HepG2 (cell line): Measurements from ENCODE around the gene METAP1D. TPM values are rescaled to one million over a fixed set of nuclear protein-coding genes. Genes with fewer than 3 reads are reported as not detected.

ENCODE experiments used
- BHLHE40 ChIP-seq: IDR thresholded peaks from 2 replicates; pipeline ENCODE4 v1.6.1; 2011; ENCODE audit warnings: low read length, improper control_type of control experiment
- HNF4G ChIP-seq, 2 experiments: sonication (generic) in 1 of 2; formaldehyde crosslinking in 1 of 2; IDR thresholded peaks; 2 replicates each; pipeline versions ENCODE4 v1.4.0 to v1.6.1; 2011 to 2020; ENCODE audit warnings: borderline replicate concordance in 2 of 2, low read depth in 2 of 2, mild to moderate bottlenecking in 2 of 2, low read length in 1 of 2, missing genetic modification reagents in 1 of 2, moderate library complexity in 1 of 2
- HOXD1 ChIP-seq: sonication (generic); formaldehyde crosslinking; IDR thresholded peaks from 2 replicates; pipeline ENCODE4 v1.5.0; 2020; ENCODE audit warnings: missing genetic modification reagents
- MXI1 ChIP-seq: IDR thresholded peaks from 3 replicates; pipeline ENCODE4 v1.6.1; 2012; ENCODE audit warnings: low read depth, low read length, inconsistent platforms, borderline replicate concordance
- NFIB ChIP-seq: sonication (generic); formaldehyde crosslinking; IDR thresholded peaks from 2 replicates; pipeline ENCODE4 v1.9.0; 2021; ENCODE audit warnings: missing genetic modification reagents, mild to moderate bottlenecking, borderline replicate concordance
- TBX2 ChIP-seq: sonication (generic); formaldehyde crosslinking; IDR thresholded peaks from 2 replicates; pipeline ENCODE4 v1.5.0; 2020; ENCODE audit warnings: missing genetic modification reagents, mild to moderate bottlenecking, borderline replicate concordance
- ZBTB25 ChIP-seq: IDR thresholded peaks from 2 replicates; pipeline ENCODE4 v1.6.1; 2018; ENCODE audit warnings: missing genetic modification reagents
- ZFP91 ChIP-seq: sonication (generic); formaldehyde crosslinking; IDR thresholded peaks from 2 replicates; pipeline ENCODE4 v1.9.0; 2022; ENCODE audit warnings: missing genetic modification reagents, mild to moderate bottlenecking, borderline replicate concordance
- ZNF10 ChIP-seq: sonication (generic); formaldehyde crosslinking; IDR thresholded peaks from 2 replicates; pipeline ENCODE4 v1.4.0; 2020; ENCODE audit warnings: mild to moderate bottlenecking, low read depth, missing genetic modification reagents, borderline replicate concordance
- ZNF547 ChIP-seq: sonication (generic); formaldehyde crosslinking; IDR thresholded peaks from 2 replicates; pipeline ENCODE4 v1.5.1; 2020; ENCODE audit warnings: mild to moderate bottlenecking, missing genetic modification reagents
- ZNF878 ChIP-seq: sonication (generic); formaldehyde crosslinking; IDR thresholded peaks from 2 replicates; pipeline ENCODE4 v1.8.1; 2023; ENCODE audit warnings: mild to moderate bottlenecking, missing genetic modification reagents, moderate library complexity
- polyA plus RNA-seq, 8 experiments: library from polyadenylated mRNA; depleted of rRNA in 3 of 8; stranded (reverse) in 7 of 8; unstranded in 1 of 8; fragments of >200 nt; fragmentation: Illumina TruSeq in 4 of 8; extraction: Trizol in 4 of 8; gene quantifications; 2 replicates each; pipeline versions ENCODE4 v1.2.1 to v1.2.3, GENCODE V29; 2011 to 2016; ENCODE audit warnings: low read depth in 4 of 8, missing spikeins in 1 of 8, mixed read lengths in 1 of 8; ENCODE audit not compliant: insufficient read depth in 1 of 8
- total RNA-seq, 5 experiments: library from RNA; depleted of rRNA; stranded (reverse); fragments of >200 nt; fragmentation: Illumina TruSeq; extraction: Trizol; gene quantifications; 2 replicates each; pipeline ENCODE4 v1.2.3, GENCODE V29; 2016; ENCODE audit warnings: low read depth in 1 of 5
- TF ChIP-seq, protein P1 (sequence below), 2 experiments: fragments of 450-650 bp in 1 of 2; sonication (generic) in 1 of 2; formaldehyde crosslinking in 1 of 2; IDR thresholded peaks; 2 replicates each; pipeline versions ENCODE4 v1.6.1 to v1.8.0; 2016 to 2022; ENCODE audit warnings: antibody characterized with exemption in 1 of 2, mild to moderate bottlenecking in 1 of 2, missing genetic modification reagents in 1 of 2
- TF ChIP-seq, protein P2 (sequence below): IDR thresholded peaks from 2 replicates; pipeline ENCODE4 v1.6.1; 2016; ENCODE audit warnings: low read depth, borderline replicate concordance
- TF ChIP-seq, protein P3 (sequence below): IDR thresholded peaks from 2 replicates; pipeline ENCODE4 v1.6.1; 2016; ENCODE audit warnings: mild to moderate bottlenecking, missing biosample characterization, missing genetic modification reagents

Gene METAP1D
- total and polyA plus RNA-seq, 2 of the 13 experiments (the other 11 are each of a cell fraction or from before 2014, with no cell fraction given), result 14.7 to 21.6 TPM

DNA sequence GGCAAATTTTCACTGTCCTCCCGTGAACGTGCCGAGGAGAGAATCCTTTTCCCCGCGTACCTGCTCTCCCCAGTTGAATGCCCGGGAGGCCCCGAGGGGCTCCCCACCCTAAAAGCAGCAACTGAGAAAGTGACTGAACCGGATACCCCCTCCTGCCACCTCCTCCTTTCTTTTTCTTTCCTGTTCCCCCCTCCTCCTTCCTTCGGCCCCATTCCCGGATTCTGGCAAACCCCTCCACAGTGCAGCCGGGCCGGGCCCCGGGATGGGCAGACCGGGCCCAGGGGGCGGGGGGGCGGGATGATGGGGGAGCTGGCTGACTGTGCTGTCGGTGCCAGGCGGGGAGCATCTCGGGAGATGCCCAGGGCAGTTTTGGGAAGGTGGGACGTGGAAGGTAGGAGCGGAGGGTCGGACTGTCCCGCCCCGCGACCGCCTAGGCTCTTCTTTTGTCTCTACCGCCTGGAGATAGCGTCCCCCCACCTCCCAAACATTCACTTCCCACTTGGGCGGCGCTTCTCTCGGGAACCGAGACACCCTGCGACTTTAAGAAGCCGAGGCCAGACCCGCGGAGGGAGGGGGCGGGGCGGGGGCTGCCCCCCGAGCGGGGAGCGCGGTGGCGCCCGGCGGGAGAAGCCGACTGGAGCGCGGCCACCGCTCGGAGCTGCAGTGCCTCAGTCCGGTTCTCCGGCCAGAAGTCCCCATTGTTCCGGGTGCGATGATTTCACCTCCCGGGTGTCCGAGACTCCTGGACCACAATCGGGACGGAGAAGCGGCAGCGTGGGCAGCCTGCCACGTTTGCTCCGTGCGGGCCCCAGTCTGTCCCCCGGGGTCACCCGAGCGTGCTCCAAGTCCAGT lies 94.8 kb downstream of the METAP1D start (continued):
- TF ChIP-seq ZFP91 (CRISPR knock-in tag), result peak; percentile 81
- peak; percentile 59 for TF ChIP-seq TBX2 (CRISPR knock-in tag)
- TF ChIP-seq, protein P1, sequence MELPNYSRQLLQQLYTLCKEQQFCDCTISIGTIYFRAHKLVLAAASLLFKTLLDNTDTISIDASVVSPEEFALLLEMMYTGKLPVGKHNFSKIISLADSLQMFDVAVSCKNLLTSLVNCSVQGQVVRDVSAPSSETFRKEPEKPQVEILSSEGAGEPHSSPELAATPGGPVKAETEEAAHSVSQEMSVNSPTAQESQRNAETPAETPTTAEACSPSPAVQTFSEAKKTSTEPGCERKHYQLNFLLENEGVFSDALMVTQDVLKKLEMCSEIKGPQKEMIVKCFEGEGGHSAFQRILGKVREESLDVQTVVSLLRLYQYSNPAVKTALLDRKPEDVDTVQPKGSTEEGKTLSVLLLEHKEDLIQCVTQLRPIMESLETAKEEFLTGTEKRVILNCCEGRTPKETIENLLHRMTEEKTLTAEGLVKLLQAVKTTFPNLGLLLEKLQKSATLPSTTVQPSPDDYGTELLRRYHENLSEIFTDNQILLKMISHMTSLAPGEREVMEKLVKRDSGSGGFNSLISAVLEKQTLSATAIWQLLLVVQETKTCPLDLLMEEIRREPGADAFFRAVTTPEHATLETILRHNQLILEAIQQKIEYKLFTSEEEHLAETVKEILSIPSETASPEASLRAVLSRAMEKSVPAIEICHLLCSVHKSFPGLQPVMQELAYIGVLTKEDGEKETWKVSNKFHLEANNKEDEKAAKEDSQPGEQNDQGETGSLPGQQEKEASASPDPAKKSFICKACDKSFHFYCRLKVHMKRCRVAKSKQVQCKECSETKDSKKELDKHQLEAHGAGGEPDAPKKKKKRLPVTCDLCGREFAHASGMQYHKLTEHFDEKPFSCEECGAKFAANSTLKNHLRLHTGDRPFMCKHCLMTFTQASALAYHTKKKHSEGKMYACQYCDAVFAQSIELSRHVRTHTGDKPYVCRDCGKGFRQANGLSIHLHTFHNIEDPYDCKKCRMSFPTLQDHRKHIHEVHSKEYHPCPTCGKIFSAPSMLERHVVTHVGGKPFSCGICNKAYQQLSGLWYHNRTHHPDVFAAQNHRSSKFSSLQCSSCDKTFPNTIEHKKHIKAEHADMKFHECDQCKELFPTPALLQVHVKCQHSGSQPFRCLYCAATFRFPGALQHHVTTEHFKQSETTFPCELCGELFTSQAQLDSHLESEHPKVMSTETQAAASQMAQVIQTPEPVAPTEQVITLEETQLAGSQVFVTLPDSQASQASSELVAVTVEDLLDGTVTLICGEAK (IDR thresholded peaks at IDR 0.05), result no peak
- TF ChIP-seq, protein P1 (CRISPR knock-in tag; IDR thresholded peaks at IDR 0.05), result 0 out of 2 replicates have a peak, but pooled peaks have one; percentile 16
- no peak for TF ChIP-seq NFIB
- TF ChIP-seq, protein P2, sequence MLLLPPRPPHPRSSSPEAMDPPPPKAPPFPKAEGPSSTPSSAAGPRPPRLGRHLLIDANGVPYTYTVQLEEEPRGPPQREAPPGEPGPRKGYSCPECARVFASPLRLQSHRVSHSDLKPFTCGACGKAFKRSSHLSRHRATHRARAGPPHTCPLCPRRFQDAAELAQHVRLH (CRISPR knock-in tag), result 0 out of 2 replicates have a peak, but pooled peaks have one; percentile 26
- TF ChIP-seq, protein P3, sequence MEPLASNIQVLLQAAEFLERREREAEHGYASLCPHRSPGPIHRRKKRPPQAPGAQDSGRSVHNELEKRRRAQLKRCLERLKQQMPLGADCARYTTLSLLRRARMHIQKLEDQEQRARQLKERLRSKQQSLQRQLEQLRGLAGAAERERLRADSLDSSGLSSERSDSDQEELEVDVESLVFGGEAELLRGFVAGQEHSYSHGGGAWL (CRISPR knock-in tag), result 0 out of 2 replicates have a peak, but pooled peaks have one; percentile 7
- TF ChIP-seq HNF4G (IDR thresholded peaks at IDR 0.05; ENCODE audit: borderline replicate concordance, low read depth, low read length), result no peak
- TF ChIP-seq HNF4G (CRISPR knock-in tag; IDR thresholded peaks at IDR 0.05; ENCODE audit: borderline replicate concordance, low read depth), result 0 out of 2 replicates have a peak, but pooled peaks have one; percentile 22
- 0 out of 2 replicates have a peak, but pooled peaks have one; percentile 22 for TF ChIP-seq ZNF10 (CRISPR knock-in tag)
- TF ChIP-seq HOXD1 (CRISPR knock-in tag), result no peak
- TF ChIP-seq ZNF547 (CRISPR knock-in tag), result peak; percentile 28; the same call in 1 of the 2 replicates
- no peak for TF ChIP-seq BHLHE40
- no peak for TF ChIP-seq MXI1
- TF ChIP-seq ZBTB25, result no peak
- no peak for TF ChIP-seq ZNF878
